AG10803 (cell line): Measurements from ENCODE around the gene PLXNA2.

Experiments used
- DNase-seq: peaks from one replicate; pipeline ENCODE4 v3.0.0; 2010; ENCODE audit warnings: low read depth
- H3K4me3 ChIP-seq: 2 replicates; pipeline ENCODE4 v1.5.1; 2011; ENCODE audit warnings: mild to moderate bottlenecking, low read length, control low read depth
- CTCF ChIP-seq: conservative IDR thresholded peaks from 2 replicates; pipeline ENCODE4 v1.5.1; 2011; ENCODE audit warnings: mild to moderate bottlenecking, low read length, control low read depth, inconsistent platforms

Gene PLXNA2

GRCh38 chr1:208265122-208265469 lies 20.9 kb upstream of the PLXNA2 start:
- H3K4me3 ChIP-seq = no peak overlapping the region
- TF ChIP-seq CTCF = no peak
- no peak for DNase-seq

DNA sequence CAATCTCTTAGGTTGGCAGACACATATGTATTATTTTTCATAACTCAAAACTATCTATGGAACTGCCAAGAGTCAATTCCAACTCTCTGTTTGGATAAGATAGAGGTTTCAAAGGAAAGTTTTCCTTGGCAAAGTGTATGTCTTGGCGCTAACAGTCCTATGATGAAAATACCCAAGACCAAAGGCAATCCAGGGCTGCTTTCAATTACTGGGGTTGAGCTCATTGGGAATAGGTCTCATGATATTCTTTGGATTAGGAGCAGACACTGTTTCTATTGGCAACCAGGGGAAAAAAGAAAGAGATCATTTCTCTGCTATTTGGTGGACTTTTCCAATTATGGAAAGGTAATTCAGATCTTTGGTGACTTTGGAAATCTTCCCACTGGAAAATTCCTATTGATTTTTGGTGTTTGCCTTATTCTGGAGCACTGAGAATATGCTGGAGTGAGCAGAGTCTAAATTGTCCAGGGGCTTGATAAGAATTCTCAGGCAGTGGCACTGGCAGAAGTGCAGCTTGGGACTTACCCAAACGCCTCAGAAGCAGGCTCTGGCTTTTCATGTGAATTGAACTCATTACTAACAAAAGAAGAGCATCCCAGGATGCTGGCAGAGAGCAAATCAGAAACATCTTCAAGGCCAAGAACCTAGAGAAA lies 20.4 kb upstream of the PLXNA2 start:
- no peak overlapping the region for H3K4me3 ChIP-seq
- DNase-seq = peak; percentile 39
- no peak for TF ChIP-seq CTCF

- no peak for TF ChIP-seq CTCF
- H3K4me3 ChIP-seq = no peak overlapping the region
- DNase-seq = no peak
Observed at GRCh38 chr1:208261874-208262273, 17.7 kb upstream of the PLXNA2 start.

DNA sequence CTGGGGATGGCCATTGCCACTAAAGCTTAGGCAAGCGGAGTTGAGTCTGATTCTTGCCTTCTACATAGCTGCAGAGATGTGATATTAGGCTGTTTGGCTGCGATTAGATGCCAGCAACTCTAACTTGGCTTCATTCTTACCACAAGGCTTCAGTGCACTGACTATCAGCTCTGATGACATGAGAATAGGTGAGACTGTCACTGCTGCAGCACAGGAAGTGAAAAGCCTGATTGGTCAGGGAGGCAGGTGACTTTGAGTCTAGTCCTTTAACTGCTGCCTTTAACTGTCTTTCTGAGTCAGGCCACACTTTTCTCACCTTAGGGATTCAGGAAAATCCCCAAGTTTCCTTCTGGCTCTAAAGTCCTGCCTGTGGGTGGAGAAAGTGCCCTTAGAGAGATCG lies 14.1 kb upstream of the PLXNA2 start:
- H3K4me3 ChIP-seq = no peak overlapping the region
- DNase-seq = no peak
- no peak for TF ChIP-seq CTCF

- TF ChIP-seq CTCF = no peak
- no peak for DNase-seq
- no peak overlapping the region for H3K4me3 ChIP-seq
Observed at GRCh38 chr1:208257351-208257750, 13.2 kb upstream of the PLXNA2 start.

DNA sequence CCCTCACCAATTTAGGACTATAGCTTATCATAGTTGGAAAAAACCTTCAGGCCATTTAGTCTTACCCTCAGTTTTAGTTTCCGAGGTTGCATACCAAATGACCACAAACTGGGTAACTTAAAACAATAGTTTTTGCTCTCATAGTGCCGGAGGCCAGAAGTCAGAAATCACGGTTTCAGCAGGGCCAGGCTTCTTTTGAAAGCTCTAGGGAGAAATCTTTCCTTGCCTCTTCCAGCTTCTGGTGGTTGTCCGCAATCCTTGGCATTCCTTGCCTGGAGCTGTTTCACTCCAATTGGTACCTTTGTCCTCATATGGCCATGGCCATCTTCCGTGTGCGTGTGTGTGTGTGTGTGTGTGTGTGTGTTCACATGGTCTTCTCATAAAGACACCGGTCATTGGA lies 12.4 kb upstream of the PLXNA2 start:
- H3K4me3 ChIP-seq = no peak overlapping the region
- no peak for TF ChIP-seq CTCF
- DNase-seq = no peak

DNA sequence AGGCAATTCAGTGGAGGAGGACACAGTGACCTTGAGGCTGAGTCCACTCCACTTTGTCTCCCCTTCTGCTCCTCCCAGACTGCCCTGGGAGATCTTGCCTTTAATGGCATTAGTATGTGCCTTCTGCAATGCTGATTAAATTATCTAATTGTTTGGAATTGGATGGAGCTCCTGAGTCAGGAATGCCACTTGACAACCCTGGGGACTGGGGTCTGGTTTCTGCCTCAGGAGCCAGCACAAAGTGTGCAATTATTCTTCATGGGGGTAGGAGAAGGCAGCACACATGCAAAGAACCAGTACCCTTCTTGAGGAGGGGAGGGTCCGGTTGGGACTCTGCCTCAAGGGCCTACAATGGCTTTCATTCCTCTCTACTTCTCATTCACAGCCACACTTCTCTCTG lies 11.9 kb upstream of the PLXNA2 start:
- no peak for TF ChIP-seq CTCF
- no peak overlapping the region for H3K4me3 ChIP-seq
- no peak for DNase-seq
